Keratinocyte (primary cell): ENCODE data around the gene IDE. TPM values are rescaled to one million over a fixed set of nuclear protein-coding genes. Genes with fewer than 3 reads are reported as not detected.

ENCODE experiments used
- DNase-seq: peaks from one replicate; pipeline ENCODE4 v3.0.0-alpha.2; 2011; ENCODE audit warnings: low read depth, missing footprints, low spot score
- FAIRE-seq: peaks from 2 replicates; lab custom pipeline; 2011; peaks lifted over from hg19 to GRCh38; lab: Jason Lieb, UNC
- H2AFZ ChIP-seq: 2 replicates; pipeline ENCODE4 v1.6.0; 2012; ENCODE audit warnings: low read length, control low read depth, inconsistent platforms; ENCODE audit not compliant: control insufficient read depth
- H3K27ac ChIP-seq: 2 replicates; pipeline ENCODE4 v1.5.1; 2011; ENCODE audit warnings: low read length; ENCODE audit not compliant: control insufficient read depth, insufficient read depth
- H3K27me3 ChIP-seq: 3 replicates; pipeline ENCODE4 v1.6.0; 2011; ENCODE audit warnings: low read length; ENCODE audit not compliant: control insufficient read depth, insufficient read depth; ENCODE audit errors: extremely low read depth
- H3K36me3 ChIP-seq, 2 experiments: 2 replicates in 1 of 2; 3 replicates in 1 of 2; pipeline ENCODE4 v1.5.1; 2011; ENCODE audit warnings: low read length in 2 of 2, mild to moderate bottlenecking in 1 of 2; ENCODE audit not compliant: control insufficient read depth in 2 of 2, insufficient read depth in 2 of 2; ENCODE audit errors: extremely low read depth in 1 of 2
- H3K4me1 ChIP-seq: 3 replicates; pipeline ENCODE4 v1.5.1; 2011; ENCODE audit warnings: low read length; ENCODE audit not compliant: control insufficient read depth, insufficient read depth; ENCODE audit errors: extremely low read depth
- H3K4me2 ChIP-seq: 3 replicates; pipeline ENCODE4 v1.6.0; 2011; ENCODE audit warnings: low read depth, low read length; ENCODE audit not compliant: control insufficient read depth, insufficient read depth; ENCODE audit errors: extremely low read depth
- H3K4me3 ChIP-seq, 3 experiments: fragments of 200-600 bp in 1 of 3; sonication (generic) in 1 of 3; 2 replicates in 2 of 3; 3 replicates in 1 of 3; pipeline ENCODE4 v1.5.1; 2011 to 2016; ENCODE audit warnings: low read length in 3 of 3, mild to moderate bottlenecking in 3 of 3, control low read depth in 2 of 3, inconsistent platforms in 1 of 3, low read depth in 1 of 3, mixed read lengths in 1 of 3, mixed run types in 1 of 3, moderate library complexity in 1 of 3; ENCODE audit not compliant: control insufficient read depth in 2 of 3, insufficient read depth in 2 of 3; ENCODE audit errors: extremely low read depth in 1 of 3
- H3K79me2 ChIP-seq: 2 replicates; pipeline ENCODE4 v1.6.0; 2012; ENCODE audit warnings: low read length; ENCODE audit not compliant: control insufficient read depth, insufficient read depth
- H3K9ac ChIP-seq: 3 replicates; pipeline ENCODE4 v1.6.0; 2011; ENCODE audit warnings: low read length; ENCODE audit not compliant: control insufficient read depth, insufficient read depth; ENCODE audit errors: extremely low read depth
- H3K9me1 ChIP-seq: 3 replicates; pipeline ENCODE4 v1.6.0; 2011; ENCODE audit warnings: low read length; ENCODE audit not compliant: control insufficient read depth, insufficient read depth; ENCODE audit errors: extremely low read depth
- H3K9me3 ChIP-seq: 2 replicates; pipeline ENCODE4 v1.5.1; 2012; ENCODE audit warnings: low read depth, low read length; ENCODE audit not compliant: control insufficient read depth
- H4K20me1 ChIP-seq: 3 replicates; pipeline ENCODE4 v1.6.0; 2011; ENCODE audit warnings: low read length; ENCODE audit not compliant: control insufficient read depth, insufficient read depth; ENCODE audit errors: extremely low read depth
- EZH2 ChIP-seq: IDR thresholded peaks from one replicate; pipeline ENCODE4 v1.6.1; 2012; ENCODE audit warnings: inconsistent platforms, mild to moderate bottlenecking, low read length, moderate library complexity
- dilution Hi-C: fragments of 300-500 bp; cut with MboI; formaldehyde crosslinking; loops from one replicate; pipeline ENCODE4 v1.7.0; 2020; ENCODE audit warnings: low sequenced_read_pairs; ENCODE audit not compliant: extremely low pct_ligation_motif_present
- polyA plus RNA-seq, 5 experiments: library from polyadenylated mRNA; depleted of rRNA in 3 of 5; stranded (reverse) in 3 of 5; stranded (forward) in 1 of 5; unstranded in 1 of 5; fragments of >200 nt; gene quantifications; 1 replicate in 1 of 5; 2 replicates in 3 of 5; 3 replicates in 1 of 5; pipeline versions ENCODE4 v1.2.1 to v1.2.3, GENCODE V29; 2011 to 2012; ENCODE audit warnings: missing spikeins in 2 of 5, low read depth in 1 of 5, low replicate concordance in 1 of 5
- TF ChIP-seq, protein P1 (sequence below), 3 experiments: IDR thresholded peaks in 1 of 3; conservative IDR thresholded peaks in 1 of 3; optimal IDR thresholded peaks in 1 of 3; 2 replicates in 2 of 3; 3 replicates in 1 of 3; pipeline versions ENCODE3 to v1.5.1; 2011; ENCODE audit warnings: low read length in 3 of 3, mild to moderate bottlenecking in 3 of 3, moderate library complexity in 2 of 3, control low read depth in 1 of 3, inconsistent platforms in 1 of 3; ENCODE audit not compliant: insufficient read depth in 2 of 3; ENCODE audit errors: extremely low read depth in 1 of 3

IDE gene
- polyA plus RNA-seq, 1 donor (not counting 4 experiments of a cell fraction or from before 2014, with no cell fraction given): 24.4 TPM

DNA sequence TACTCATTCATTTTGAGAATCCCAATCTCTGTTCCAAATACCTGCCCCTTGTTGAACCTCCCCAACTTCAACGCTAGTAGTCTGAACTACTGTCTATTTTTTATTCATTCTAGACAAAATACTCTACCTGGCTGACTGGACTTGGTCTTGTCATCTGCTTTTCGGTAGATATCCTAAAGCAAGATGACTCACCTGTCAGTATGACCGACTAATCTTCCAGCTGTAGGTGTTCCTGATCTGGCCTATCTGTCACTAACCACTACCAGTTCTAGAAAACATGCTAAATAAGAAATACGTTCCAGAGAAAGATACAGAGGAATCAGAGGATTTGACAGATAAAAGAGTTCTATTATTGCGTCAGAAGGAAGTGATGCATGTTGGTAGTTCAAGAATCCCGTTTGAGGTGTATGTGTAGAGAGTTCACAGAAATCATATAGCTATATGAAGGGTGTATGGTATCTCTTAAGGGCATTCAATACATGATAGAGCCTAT lies 81.1 kb downstream of the IDE start:
- no peak overlapping the region for H3K4me3 ChIP-seq
- H3K9me1 ChIP-seq: no peaks in the 10 kb centered on the region
- no peak overlapping the region for H3K27ac ChIP-seq
- dilution Hi-C loops: no loop called here
- no peaks in the 10 kb centered on the region for H3K9me3 ChIP-seq
- no peaks in the 10 kb centered on the region for H4K20me1 ChIP-seq
- no peak overlapping the region for H2AFZ ChIP-seq
- H3K9ac ChIP-seq: no peak overlapping the region
- TF ChIP-seq EZH2: no peak
- TF ChIP-seq, protein P1, sequence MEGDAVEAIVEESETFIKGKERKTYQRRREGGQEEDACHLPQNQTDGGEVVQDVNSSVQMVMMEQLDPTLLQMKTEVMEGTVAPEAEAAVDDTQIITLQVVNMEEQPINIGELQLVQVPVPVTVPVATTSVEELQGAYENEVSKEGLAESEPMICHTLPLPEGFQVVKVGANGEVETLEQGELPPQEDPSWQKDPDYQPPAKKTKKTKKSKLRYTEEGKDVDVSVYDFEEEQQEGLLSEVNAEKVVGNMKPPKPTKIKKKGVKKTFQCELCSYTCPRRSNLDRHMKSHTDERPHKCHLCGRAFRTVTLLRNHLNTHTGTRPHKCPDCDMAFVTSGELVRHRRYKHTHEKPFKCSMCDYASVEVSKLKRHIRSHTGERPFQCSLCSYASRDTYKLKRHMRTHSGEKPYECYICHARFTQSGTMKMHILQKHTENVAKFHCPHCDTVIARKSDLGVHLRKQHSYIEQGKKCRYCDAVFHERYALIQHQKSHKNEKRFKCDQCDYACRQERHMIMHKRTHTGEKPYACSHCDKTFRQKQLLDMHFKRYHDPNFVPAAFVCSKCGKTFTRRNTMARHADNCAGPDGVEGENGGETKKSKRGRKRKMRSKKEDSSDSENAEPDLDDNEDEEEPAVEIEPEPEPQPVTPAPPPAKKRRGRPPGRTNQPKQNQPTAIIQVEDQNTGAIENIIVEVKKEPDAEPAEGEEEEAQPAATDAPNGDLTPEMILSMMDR (optimal IDR thresholded peaks at IDR 0.05 in 1 of 3, IDR thresholded peaks at IDR 0.05 in 1 of 3, conservative IDR thresholded peaks at IDR 0.05 in 1 of 3; ENCODE audit: extremely low read depth in 1 of 3, insufficient read depth in 2 of 3, low read length in 3 of 3): no peak
- peaks cover 6 to 10% of the 10 kb centered on the region in 2 experiments for H3K36me3 ChIP-seq
- no peaks in the 10 kb centered on the region for H3K79me2 ChIP-seq
- H3K4me2 ChIP-seq: no peak overlapping the region
- FAIRE-seq (no peak), DNase-seq (no peak)
- no peaks in the 10 kb centered on the region for H3K27me3 ChIP-seq
- no peaks in the 10 kb centered on the region for H3K4me1 ChIP-seq

DNA sequence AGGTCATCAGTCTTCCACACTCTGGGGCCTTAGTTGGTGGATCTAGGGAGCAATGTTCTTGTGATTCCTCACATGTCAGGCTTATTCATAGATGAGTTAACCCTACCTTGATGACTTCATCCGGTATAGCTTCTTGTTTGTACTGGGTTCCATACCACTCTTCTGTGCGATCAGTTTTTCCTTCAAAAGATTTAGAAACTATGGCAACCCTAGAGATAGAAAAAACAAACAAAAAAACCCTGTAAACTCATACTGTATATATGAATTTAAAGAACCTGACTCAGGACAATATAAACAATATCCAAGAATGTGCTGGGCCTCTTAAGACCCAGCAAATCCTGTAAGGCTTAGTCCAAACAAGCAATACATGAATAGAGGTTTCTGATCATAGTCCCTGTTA lies 83.5 kb downstream of the IDE start:
- FAIRE-seq: no peak
- H3K27ac ChIP-seq: no peak overlapping the region

More for the DNA sequence above, 83.5 kb downstream of the IDE start:
- peak; percentile 4 for DNase-seq
- H2AFZ ChIP-seq: no peak overlapping the region
- no peak for TF ChIP-seq EZH2
- TF ChIP-seq, protein P1 (optimal IDR thresholded peaks at IDR 0.05 in 1 of 3, IDR thresholded peaks at IDR 0.05 in 1 of 3, conservative IDR thresholded peaks at IDR 0.05 in 1 of 3; ENCODE audit: extremely low read depth in 1 of 3, insufficient read depth in 2 of 3, low read length in 3 of 3): no peak
- H3K4me1 ChIP-seq: no peaks in the 10 kb centered on the region
- no peaks in the 10 kb centered on the region for H3K9me3 ChIP-seq
- H3K4me3 ChIP-seq: no peak overlapping the region
- no peaks in the 10 kb centered on the region for H3K27me3 ChIP-seq
- H3K9me1 ChIP-seq: no peaks in the 10 kb centered on the region
- no peak overlapping the region for H3K9ac ChIP-seq
- no peak overlapping the region for H3K4me2 ChIP-seq
- H4K20me1 ChIP-seq: no peaks in the 10 kb centered on the region
- no peaks in the 10 kb centered on the region for H3K79me2 ChIP-seq
- dilution Hi-C loops: no loop called here
- H3K36me3 ChIP-seq: peaks cover 7 to 10% of the 10 kb centered on the region in 2 experiments
